ENCODE results near the gene DISP3.
A peak's percentile ranks its signal among the peaks of the same experiment; 100 is the strongest.
"Not testable (repeated sequence)": the region's sequence is repeated elsewhere in the genome, so short reads cannot be mapped to it uniquely, and the experiment has no call there.

DISP3 gene

GRCh38 chr1:11562664-11563063 is 83.7 kb downstream of the DISP3 start:
- DNase-seq (ENCODE audit: low read depth), result no peak
- no peak overlapping the region for H3K4me3 ChIP-seq (ENCODE audit: low read depth, low read length)

- DNase-seq (ENCODE audit: low read depth), result peak; percentile 8
- H3K4me3 ChIP-seq (ENCODE audit: low read depth, low read length), result no peak overlapping the region
Measured at GRCh38 chr1:11563560-11564069, 84.7 kb downstream of the DISP3 start.

GRCh38 chr1:11564237-11564636 is 85.3 kb downstream of the DISP3 start:
- DNase-seq (ENCODE audit: low read depth), result no peak
- no peak overlapping the region for H3K4me3 ChIP-seq (ENCODE audit: low read depth, low read length)

- no peak overlapping the region for H3K4me3 ChIP-seq (ENCODE audit: low read depth, low read length)
- DNase-seq (ENCODE audit: low read depth), result no peak
Measured at GRCh38 chr1:11566042-11566850, 87.3 kb downstream of the DISP3 start.

GRCh38 chr1:11567244-11568065 is 88.5 kb downstream of the DISP3 start:
- no peak overlapping the region for H3K4me3 ChIP-seq (ENCODE audit: low read depth, low read length)
- no peak for DNase-seq (ENCODE audit: low read depth)

- DNase-seq (ENCODE audit: low read depth), result no peak
Measured at GRCh38 chr1:11568687-11569086, 89.7 kb downstream of the DISP3 start.

GRCh38 chr1:11569551-11569950 is 90.6 kb downstream of the DISP3 start:
- DNase-seq (ENCODE audit: low read depth), result no peak
- H3K4me3 ChIP-seq (ENCODE audit: low read depth, low read length), result no peak overlapping the region

More at GRCh38 chr1:11568687-11569086, 89.7 kb downstream of the DISP3 start:
- H3K4me3 ChIP-seq (ENCODE audit: low read depth, low read length), result no peak overlapping the region

GRCh38 chr1:11569954-11570353 is 91.0 kb downstream of the DISP3 start:
- DNase-seq (ENCODE audit: low read depth), result no peak
- H3K4me3 ChIP-seq (ENCODE audit: low read depth, low read length), result no peak overlapping the region

GRCh38 chr1:11570821-11571380 is 91.9 kb downstream of the DISP3 start:
- H3K4me3 ChIP-seq (ENCODE audit: low read depth, low read length), result no peak overlapping the region
- no peak for DNase-seq (ENCODE audit: low read depth)

GRCh38 chr1:11571906-11572616 is 93.1 kb downstream of the DISP3 start:
- no peak for DNase-seq (ENCODE audit: low read depth)
- H3K4me3 ChIP-seq (ENCODE audit: low read depth, low read length), result no peak overlapping the region

GRCh38 chr1:11573116-11573692 is 94.2 kb downstream of the DISP3 start:
- no peak for DNase-seq (ENCODE audit: low read depth)

GRCh38 chr1:11575553-11575952 is 96.6 kb downstream of the DISP3 start:
- no peak for DNase-seq (ENCODE audit: low read depth)
- H3K4me3 ChIP-seq (ENCODE audit: low read depth, low read length), result no peak overlapping the region

More at GRCh38 chr1:11573116-11573692, 94.2 kb downstream of the DISP3 start:
- H3K4me3 ChIP-seq (ENCODE audit: low read depth, low read length), result no peak overlapping the region

GRCh38 chr1:11576109-11576875 is 97.3 kb downstream of the DISP3 start:
- H3K4me3 ChIP-seq (ENCODE audit: low read depth, low read length), result no peak overlapping the region
- DNase-seq (ENCODE audit: low read depth), result no peak

- no peak for DNase-seq (ENCODE audit: low read depth)
- no peak overlapping the region for H3K4me3 ChIP-seq (ENCODE audit: low read depth, low read length)
Measured at GRCh38 chr1:11578004-11578403, 99.0 kb downstream of the DISP3 start.

- H3K4me3 ChIP-seq (ENCODE audit: low read depth, low read length), result no peak overlapping the region
Measured at GRCh38 chr1:11579506-11579905, 100.6 kb downstream of the DISP3 start.

GRCh38 chr1:11580049-11580448 is 101.1 kb downstream of the DISP3 start:
- not testable (repeated sequence) for DNase-seq (ENCODE audit: low read depth); H3K4me3 ChIP-seq (ENCODE audit: low read depth, low read length)

More at GRCh38 chr1:11579506-11579905, 100.6 kb downstream of the DISP3 start:
- DNase-seq (ENCODE audit: low read depth), result no peak

- DNase-seq (ENCODE audit: low read depth), result no peak
- no peak overlapping the region for H3K4me3 ChIP-seq (ENCODE audit: low read depth, low read length)
Measured at GRCh38 chr1:11581445-11581991, 102.6 kb downstream of the DISP3 start.

GRCh38 chr1:11585389-11585788 is 106.4 kb downstream of the DISP3 start:
- DNase-seq (ENCODE audit: low read depth), result no peak
- no peak overlapping the region for H3K4me3 ChIP-seq (ENCODE audit: low read depth, low read length)
